GM12873 (cell line): ENCODE measurements around the gene XPO6.

Source experiments
- CTCF ChIP-seq: IDR thresholded peaks from 2 replicates; pipeline ENCODE4 v1.5.1; 2012; ENCODE audit warnings: low read depth, mild to moderate bottlenecking, moderate library complexity, low read length, control low read depth; ENCODE audit not compliant: insufficient read depth; ENCODE audit errors: missing control alignments

Gene XPO6

GRCh38 chr16:28255838-28256237, 44.1 kb upstream of the XPO6 start:
- TF ChIP-seq CTCF = no peak

DNA sequence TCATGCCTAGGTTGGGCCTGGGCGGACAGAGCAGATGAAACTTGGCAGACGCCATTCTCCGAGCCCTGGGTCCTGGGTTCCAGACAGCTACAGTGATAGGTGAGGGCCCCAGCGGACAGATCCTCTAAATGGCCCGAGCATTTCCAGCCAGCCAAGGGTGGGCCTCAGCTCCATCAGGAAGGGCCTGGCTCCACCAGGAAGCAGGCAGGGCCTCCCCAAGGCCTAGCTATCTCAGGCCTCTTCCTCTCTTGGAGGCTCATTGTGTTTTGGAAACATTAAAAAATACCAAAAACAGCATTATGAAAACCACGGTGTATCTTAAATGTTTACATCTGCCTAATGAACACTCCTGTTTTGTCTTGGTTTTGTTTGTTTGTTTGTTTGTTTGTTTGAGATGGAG, 42.4 kb upstream of the XPO6 start:
- TF ChIP-seq CTCF = no peak

GRCh38 chr16:28250999-28251398, 39.2 kb upstream of the XPO6 start:
- TF ChIP-seq CTCF = no peak

DNA sequence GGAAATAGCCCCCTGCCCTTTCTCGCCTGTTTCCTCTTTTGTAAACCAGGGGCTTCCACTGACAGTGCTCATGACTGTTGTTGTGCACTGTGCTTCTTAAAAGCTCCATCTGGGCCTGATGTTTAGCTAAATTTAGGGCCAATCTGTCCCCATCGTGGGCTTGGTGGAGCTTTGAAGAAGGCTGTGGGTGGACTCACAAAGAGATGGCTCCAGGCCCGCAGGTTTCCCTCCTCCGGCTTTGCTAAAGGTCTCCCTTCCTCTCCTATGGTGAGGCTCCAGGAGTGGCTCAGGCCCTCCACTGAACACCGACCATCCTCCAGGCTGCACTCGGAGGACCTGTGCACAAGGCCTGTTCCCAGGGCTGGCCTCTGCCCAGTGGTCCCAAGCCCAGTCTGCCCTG, 30.2 kb upstream of the XPO6 start:
- TF ChIP-seq CTCF = no peak

- TF ChIP-seq CTCF = no peak
Observed at GRCh38 chr16:28237754-28238357, 26.1 kb upstream of the XPO6 start.

DNA sequence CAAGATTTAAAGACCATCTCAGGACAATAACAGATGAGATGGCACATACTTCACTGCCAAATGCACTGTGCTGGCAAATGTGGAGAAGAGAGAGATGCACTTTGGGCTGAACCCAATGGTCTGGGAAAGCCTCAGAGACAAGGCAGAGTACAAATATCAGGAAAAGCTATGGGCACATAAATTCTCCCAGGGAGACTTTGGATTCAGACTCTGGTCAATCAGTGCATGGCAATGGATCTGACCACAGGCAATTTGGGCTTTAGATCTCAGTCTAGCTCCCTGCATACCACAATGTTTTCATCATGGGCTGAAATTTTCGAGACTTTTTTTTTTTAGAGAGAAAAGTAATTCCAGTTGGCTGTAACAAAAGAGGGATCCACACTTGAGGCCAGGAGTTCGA, 20.0 kb upstream of the XPO6 start:
- TF ChIP-seq CTCF = no peak

GRCh38 chr16:28219282-28219681, 7.5 kb upstream of the XPO6 start:
- TF ChIP-seq CTCF = no peak
